AG04450 (cell line): Measurements from ENCODE around the gene AGBL3. TPM values are rescaled to one million over a fixed set of nuclear protein-coding genes. Genes with fewer than 3 reads are reported as not detected.

ENCODE experiments used
- CTCF ChIA-PET: fragments of 300-600, 350-600 bp; formaldehyde crosslinking; extraction: SDS; loops from one replicate; lab custom pipeline; 2022; ENCODE audit warnings: antibody characterized with exemption, inconsistent platforms; lab: Charles Lee
- POLR2A ChIA-PET: fragments of 350-600 bp; formaldehyde crosslinking; extraction: SDS; loops from one replicate; lab custom pipeline; 2021; ENCODE audit warnings: antibody characterized with exemption, inconsistent platforms; lab: Yijun Ruan, JAX
- DNase-seq: peaks from one replicate; pipeline ENCODE4 v3.0.0-alpha.2; 2011; ENCODE audit warnings: low read depth, low spot score
- H3K27ac ChIP-seq: one replicate; pipeline ENCODE4 v1.5.1; 2012; ENCODE audit warnings: low read depth, low read length, control low read depth
- H3K27me3 ChIP-seq: one replicate; pipeline ENCODE4 v1.6.0; 2012; ENCODE audit warnings: low read length; ENCODE audit not compliant: control insufficient read depth, insufficient read depth
- H3K4me3 ChIP-seq: 2 replicates; pipeline ENCODE4 v1.5.1; 2011; ENCODE audit warnings: mild to moderate bottlenecking, low read depth, low read length, control low read depth
- H3K9me3 ChIP-seq: 2 replicates; pipeline ENCODE4 v1.5.1; 2012; ENCODE audit warnings: low read length; ENCODE audit not compliant: control insufficient read depth, insufficient read depth
- polyA plus RNA-seq: library from polyadenylated mRNA; depleted of rRNA; stranded (reverse); fragments of >200 nt; gene quantifications from 2 replicates; pipeline ENCODE4 v1.2.3, GENCODE V29; 2011
- TF ChIP-seq, protein P1 (sequence below): IDR thresholded peaks from 2 replicates; pipeline ENCODE4 v1.5.1; 2011; ENCODE audit warnings: low read depth, low read length, control low read depth, inconsistent platforms

AGBL3 gene
- polyA plus RNA-seq, 1 experiment: 0.38 TPM

DNA sequence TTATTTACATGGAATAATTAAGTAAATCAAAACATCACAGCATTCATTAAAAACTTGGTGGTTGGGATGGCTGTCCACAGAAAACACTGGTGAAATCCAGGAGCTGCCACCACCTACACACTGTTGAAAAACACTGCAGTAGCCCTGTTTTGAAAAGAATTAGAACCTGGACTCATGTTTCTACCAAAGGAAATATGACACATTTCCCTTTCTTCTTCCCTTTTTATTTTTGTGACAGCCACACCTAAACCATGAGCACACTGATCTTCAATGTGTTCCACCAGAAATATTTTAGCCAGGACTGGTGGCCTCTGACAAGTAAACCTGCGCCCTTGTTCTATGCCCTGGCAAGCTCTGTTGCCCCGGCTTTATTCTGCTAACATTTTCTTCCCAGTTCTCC, 164.8 kb downstream of the AGBL3 start:
- Histone ChIP-seq H3K4me3 (no peak overlapping the region), H3K27me3 (peaks cover 2% of the 10 kb centered on the region), H3K27ac (no peak overlapping the region), H3K9me3 (no peaks in the 10 kb centered on the region)
- TF ChIP-seq, protein P1, sequence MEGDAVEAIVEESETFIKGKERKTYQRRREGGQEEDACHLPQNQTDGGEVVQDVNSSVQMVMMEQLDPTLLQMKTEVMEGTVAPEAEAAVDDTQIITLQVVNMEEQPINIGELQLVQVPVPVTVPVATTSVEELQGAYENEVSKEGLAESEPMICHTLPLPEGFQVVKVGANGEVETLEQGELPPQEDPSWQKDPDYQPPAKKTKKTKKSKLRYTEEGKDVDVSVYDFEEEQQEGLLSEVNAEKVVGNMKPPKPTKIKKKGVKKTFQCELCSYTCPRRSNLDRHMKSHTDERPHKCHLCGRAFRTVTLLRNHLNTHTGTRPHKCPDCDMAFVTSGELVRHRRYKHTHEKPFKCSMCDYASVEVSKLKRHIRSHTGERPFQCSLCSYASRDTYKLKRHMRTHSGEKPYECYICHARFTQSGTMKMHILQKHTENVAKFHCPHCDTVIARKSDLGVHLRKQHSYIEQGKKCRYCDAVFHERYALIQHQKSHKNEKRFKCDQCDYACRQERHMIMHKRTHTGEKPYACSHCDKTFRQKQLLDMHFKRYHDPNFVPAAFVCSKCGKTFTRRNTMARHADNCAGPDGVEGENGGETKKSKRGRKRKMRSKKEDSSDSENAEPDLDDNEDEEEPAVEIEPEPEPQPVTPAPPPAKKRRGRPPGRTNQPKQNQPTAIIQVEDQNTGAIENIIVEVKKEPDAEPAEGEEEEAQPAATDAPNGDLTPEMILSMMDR: no peak
- POLR2A ChIA-PET: no interaction called here
- CTCF ChIA-PET: interaction anchor here (1.2 kb wide), 1 partner anchor 20 kb away, joined by 3 read pairs; no protein-coding TSS in a partner anchor
- DNase-seq: no peak

DNA sequence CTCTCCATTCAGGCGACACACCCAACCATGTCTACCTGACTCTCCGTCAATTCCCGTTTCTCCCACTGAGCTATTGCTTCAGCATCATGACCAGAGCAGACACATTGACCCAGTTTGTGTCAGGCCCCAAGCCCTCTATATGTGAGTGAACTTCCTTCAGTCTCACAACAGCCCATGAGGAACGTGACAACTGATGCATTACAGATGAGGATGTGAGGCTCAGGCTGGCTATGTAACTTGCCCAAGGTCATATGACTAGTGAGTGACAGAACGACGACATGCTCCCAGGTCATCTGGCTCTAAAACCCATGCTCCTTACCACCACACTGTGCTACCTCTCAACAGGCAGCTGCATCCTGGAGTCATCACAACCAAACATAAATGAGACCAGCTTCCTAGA, 165.2 kb downstream of the AGBL3 start:
- ChIA-PET CTCF (interaction anchor here (1.2 kb wide), 1 partner anchor 20 kb away, joined by 3 read pairs; no protein-coding TSS in a partner anchor), POLR2A (no interaction called here)
- H3K27me3 ChIP-seq: peaks cover 2% of the 10 kb centered on the region

DNA sequence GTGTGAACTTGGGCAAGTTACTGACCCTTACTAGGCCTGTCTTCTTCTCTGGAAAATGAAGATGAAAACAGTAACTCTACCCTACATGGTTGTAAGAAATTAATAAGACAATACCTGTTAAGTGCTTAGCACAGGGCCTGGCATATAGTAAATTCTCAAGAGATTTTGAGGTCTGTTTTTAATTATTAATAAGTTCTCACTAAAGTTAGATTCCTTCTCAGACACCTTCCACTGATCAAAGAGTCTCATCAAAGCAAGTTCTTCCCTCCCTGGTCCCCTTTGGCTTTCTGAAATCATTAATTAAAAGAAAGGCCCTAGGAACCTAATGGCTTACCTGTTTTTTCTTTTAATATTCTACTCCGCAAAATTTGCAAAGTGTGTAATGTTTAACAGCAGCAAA, 166.1 kb downstream of the AGBL3 start:
- TF ChIP-seq, protein P1: no peak
- H3K27me3 ChIP-seq: peaks cover 2% of the 10 kb centered on the region
- H3K9me3 ChIP-seq: peaks cover 6% of the 10 kb centered on the region; the same call in 1 of the 2 replicates
- POLR2A ChIA-PET: no interaction called here
- no peak overlapping the region for H3K4me3 ChIP-seq
- CTCF ChIA-PET: no interaction called here
- no peak overlapping the region for H3K27ac ChIP-seq
- no peak for DNase-seq

More for the DNA sequence above, 165.2 kb downstream of the AGBL3 start:
- H3K9me3 ChIP-seq: peaks cover under 1% of the 10 kb centered on the region; the same call in 1 of the 2 replicates
- no peak for DNase-seq
- no peak overlapping the region for H3K4me3 ChIP-seq
- no peak overlapping the region for H3K27ac ChIP-seq
- TF ChIP-seq, protein P1: no peak

DNA sequence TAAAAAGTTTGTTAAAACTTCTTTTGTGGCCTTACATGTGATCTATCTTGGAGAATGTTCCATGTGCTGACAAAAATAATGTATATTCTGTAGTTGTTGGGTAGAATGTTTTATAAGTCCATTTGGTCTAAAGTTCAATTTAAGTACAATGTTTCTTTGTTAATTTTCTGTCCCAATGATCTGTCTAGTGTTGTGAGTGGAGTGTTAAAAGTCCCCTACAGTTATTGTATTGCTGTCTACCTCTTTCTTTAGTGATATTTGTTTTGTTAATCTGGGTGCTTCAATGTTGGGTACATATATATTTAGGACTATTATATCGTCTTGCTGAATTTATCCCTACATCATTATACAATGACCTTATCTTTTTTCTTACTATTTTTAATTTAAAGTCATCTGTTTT, 168.4 kb downstream of the AGBL3 start:
- POLR2A ChIA-PET: no interaction called here
- H3K4me3 ChIP-seq: no peak overlapping the region
- CTCF ChIA-PET: no interaction called here

DNA sequence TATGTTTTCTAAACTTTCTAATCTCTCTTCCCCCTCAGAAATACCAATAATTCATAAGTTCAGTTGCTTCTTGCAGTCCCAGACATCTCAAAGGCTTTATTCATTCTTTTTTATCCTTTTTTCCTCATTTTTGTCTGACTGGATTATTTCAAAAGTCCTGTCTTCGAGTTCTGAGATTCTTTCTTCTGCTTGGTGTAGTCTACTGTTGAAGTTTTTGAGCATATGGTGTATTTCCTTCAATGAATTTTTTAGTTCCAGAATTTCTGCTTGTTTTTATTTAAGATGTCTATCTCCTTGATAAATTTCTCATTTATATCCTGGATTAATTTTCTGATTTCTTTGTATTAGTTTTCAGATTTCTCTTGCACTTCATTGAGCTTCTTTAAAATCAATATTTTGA, 170.0 kb downstream of the AGBL3 start:
- TF ChIP-seq, protein P1: no peak
- no peak for DNase-seq
- POLR2A ChIA-PET: no interaction called here
- Histone ChIP-seq H3K27ac (no peak overlapping the region), H3K27me3 (peaks cover 2% of the 10 kb centered on the region), H3K9me3 (peaks cover 7% of the 10 kb centered on the region; the same call in 1 of the 2 replicates), H3K4me3 (no peak overlapping the region)
- CTCF ChIA-PET: no interaction called here

More for the DNA sequence above, 168.4 kb downstream of the AGBL3 start:
- DNase-seq: no peak
- Histone ChIP-seq H3K27me3 (peaks cover 2% of the 10 kb centered on the region), H3K27ac (no peak overlapping the region), H3K9me3 (peaks cover 7% of the 10 kb centered on the region; the same call in 1 of the 2 replicates)
- TF ChIP-seq, protein P1: no peak
